Activated T-helper 1 cell treated with anti-CD3 and anti-CD28 coated beads, Interleukin-2, amount 50 U/mL, for 16 hours (primary cell): ENCODE results near the gene S100A11.

Experiments
- DNase-seq, 2 donors: peaks; one replicate each; pipeline ENCODE4 v3.0.0-alpha.2; 2020; ENCODE audit warnings: low read depth in 1 of 2, low spot score in 1 of 2

Gene S100A11

DNA sequence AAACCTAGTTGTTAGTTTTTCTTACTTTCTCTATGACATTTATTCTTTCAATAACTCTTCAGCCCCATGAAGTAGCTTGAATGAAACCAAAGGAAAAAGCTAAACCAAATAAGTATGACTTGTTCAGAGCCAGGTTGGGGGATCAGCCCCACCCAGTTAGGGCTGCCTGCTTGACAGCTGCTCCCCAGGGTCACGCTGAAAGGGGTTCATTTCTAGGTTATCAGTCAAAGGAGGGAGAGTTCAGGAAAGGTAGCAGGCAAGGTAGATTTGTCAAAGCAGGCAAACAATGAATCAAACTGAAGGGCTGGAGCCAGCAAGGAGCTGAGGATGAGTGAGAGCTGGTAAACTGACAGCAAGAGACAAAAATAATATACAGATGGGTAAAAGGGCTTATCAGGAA is 3.1 kb upstream of the S100A11 start:
- no peak for DNase-seq

DNA sequence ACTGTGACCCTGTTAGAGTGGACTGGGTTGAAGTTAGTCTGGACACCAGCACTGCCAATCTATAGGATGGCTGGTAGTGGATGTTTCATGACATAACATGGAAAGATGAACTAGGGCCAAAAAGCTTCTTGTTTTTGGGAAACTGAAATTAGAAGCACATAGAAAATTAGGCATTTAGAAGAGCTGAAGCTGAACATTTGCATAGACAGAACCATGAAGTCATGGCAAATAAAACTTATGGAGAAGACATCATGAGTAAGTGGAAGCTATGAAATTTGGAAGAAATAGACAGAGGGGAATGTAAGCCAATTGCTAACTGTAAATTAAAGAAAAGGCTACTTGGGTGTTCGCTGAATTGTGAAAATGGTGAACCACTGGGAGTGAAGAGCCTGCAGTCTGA is 2.7 kb upstream of the S100A11 start:
- no peak for DNase-seq

DNA sequence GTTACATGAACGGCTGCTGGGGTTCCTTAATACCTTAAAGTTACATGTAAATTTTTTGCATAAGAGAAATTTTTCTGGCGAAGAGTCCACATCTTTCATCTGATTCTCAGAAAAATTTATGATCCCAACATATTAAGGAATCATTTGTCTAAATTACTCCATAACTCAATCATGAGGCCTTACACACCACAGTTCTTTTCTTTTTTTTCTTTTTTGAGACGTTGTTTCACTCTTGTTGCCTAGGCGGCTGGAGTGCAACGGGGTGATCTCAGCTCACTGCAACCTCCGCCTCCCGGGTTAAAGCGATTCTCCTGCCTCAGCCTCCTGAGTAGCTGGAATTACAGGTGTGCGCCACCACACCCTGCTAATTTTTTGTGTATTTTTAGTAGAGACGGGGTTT is 2.1 kb upstream of the S100A11 start:
- DNase-seq = no peak

DNA sequence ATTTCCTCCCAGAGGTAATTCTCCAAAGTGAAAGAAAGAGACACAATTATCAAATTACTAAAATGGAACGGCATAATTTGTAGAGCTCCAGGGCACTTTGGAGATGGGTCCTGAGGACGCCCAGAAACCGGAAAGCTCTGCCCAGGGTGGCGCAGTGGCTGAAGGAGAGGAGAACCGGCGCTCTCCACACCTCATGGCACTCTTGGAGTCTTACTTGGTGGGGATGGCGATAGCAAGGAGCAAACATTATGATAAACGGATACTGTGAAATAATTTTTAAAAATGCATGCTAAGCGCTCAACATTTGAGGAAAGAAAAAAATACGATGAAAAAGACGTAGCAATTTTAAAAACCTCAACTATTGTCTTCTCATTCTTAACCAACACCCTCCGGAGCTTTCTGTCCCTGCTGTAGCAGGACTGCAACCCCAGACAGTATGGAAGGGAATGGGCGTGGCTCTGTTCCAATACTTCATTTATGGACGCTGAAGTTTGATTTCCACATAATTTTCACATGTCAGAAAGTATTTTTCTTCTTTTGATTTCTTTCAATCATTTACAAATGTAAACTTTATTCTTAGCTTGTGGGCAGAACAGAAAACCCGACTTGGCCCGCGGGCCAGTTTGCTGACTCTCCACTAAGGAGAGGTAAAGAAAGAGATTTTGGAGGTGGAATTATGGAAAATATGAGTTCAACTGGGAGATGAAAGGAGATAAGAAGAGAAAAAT is 1.1 kb downstream of the S100A11 start:
- DNase-seq = no peak

DNA sequence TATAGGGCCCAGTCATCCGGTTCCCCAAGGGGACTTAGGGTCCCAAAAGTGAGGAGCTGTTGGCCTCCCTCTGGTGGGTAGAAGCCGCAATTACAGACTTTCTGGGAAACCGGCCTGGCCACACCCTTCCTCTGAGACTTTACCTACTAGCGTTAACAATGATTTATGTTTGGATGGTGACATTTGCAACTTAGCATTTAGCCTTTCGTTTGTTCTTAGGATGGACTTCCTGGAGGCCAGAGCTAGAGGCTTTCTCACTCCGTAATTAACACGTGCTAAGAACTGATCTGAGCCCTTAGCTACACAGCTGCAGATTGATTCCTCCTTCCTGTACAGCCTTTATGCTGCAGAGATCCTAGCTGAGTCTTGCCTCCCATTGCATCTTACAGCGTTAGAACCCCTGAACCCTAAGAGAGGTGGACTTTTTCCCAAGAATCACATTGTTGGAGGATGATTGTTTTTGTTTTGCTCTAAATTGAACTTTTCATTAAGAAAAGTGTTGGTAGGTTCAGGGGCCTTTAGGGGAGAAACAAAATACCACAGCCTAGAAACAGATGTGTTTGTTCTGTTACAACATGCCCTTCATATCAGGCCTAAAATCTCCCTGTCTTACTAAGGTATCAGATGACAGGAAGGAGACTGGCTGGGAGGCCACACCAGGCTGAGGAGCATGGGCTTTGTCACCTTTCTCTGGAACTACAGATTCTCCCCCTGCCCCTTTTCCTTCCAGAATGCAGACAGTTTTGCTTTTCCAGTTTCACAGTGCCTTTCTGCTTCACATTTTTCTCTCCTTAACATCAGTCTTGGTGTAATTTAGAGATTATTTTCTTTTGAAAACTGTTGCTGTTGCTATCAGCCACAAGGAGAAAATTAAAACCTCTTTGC is 1.9 kb downstream of the S100A11 start:
- DNase-seq = peak in 1 of 2 donors; percentile 46

DNA sequence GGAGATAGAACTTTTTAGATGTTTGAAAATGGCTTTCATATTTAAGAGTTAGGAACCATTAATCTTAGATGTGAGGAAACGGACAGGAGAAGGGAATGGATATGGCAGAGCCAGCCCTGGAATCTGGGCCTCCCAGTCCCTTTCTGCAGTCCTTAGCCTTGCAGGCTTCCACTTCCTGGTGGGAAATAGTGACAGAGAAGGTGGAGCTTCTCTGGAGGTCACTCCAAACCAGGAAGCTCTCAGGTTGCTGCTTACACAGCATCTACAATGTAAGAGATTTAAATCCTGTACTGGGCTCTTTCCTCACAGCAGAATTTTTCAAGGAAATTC is 2.5 kb downstream of the S100A11 start:
- no peak for DNase-seq

DNA sequence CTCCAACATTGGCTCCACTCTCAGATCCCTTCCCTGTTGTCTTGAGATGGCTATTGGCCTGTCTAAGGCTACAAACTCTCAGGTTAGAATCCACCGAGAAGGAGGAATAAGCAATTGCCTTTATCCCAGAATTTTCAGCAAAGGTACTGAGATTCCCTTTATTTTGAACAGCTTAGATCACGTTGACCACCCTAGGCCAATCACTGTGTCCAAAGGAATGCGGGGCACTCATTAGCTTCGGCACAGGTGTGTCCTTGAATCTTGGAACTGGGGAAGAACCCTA is 6.9 kb downstream of the S100A11 start:
- no peak for DNase-seq

DNA sequence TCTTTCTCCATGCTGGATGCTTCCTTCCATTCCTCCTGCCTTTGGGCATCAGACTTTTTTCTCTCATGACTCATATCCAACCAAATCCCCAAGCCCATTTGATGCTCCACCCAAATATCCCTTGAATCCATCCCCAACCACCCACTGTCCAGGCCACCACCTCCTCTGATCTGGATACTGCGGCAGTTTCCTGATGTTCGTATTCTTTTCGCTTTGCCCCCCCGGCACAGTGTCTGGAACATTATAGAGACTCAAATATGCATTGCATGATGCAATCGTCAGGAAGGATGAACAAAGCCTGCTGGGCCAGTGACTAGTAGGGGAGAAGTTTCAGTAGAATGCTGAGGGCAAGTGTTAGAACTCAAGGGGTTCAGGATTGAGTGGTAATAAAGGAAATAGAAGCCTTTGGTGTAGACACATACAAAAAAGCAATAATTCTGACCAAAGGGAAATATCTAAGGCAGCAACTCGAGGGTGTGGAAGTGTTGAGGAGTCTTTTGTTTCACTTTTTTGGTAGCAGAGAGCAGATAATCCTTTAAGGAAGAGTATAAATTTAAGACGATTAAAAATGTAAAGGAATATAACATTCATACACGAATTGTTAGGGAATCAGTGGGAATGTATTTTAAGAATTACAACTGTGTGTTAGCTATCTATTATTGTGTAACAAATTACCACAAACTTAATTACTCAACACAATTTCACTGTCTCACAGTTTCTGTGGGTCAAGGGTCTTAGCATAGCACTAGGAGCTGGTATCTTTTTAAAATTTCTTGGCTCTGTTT is 7.5 kb downstream of the S100A11 start:
- no peak for DNase-seq

DNA sequence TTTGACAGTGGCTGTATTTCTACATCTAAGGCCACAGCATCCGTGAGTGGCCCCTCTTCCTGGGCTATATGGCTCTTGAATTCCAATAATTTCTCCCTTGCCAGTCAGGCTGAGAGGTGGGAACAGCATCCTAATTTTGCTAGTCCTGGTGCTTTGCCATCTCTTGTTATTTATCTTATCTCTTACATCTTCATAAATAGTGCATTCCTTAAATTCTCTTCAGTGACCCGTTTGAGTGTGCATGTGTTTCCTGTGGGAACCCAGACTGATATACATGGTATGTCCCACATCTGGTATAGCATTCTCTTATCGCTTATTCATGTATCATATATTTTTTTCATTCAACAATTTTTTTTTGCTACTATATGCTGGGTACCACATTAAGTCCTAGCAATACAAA is 9.9 kb downstream of the S100A11 start:
- no peak for DNase-seq

DNA sequence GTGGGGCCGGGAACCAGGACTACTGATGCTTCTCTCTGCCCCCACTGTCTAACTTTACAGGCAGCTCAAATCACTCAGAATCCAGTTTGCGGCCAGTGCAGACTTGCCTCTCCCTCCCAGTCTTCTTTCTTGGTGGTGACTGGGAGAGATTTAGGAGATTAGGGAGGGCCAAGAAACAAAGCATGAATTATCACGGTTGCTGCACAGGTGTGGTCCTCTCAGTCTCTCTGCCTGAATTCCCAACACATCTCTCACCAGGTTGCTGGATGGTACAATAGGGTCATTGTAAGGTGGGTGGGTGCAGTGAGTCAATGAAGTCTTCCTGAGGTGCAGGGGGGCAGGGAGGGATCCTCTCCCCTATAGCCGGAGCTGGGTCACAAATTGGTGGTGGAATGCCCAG is 12.6 kb downstream of the S100A11 start:
- no peak for DNase-seq

DNA sequence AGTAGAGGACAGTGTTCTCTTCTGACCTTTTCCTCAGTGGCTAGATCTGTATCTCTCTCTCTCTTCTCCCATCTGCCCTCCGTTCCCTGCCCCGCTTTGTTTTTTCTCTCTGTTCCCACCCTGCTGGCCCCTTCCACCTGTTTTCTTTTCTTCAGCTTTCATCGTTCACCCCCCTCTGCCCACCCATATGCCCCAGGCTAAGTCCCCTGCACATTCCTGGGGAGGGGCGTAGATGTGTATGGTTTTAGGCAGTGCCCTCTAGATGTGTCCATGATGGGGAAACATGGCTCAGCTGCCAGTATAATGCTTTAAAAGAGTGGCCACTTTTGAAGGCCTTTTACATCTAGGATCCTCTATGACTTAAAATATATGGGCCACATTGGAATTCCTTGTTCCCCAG is 13.6 kb downstream of the S100A11 start:
- no peak for DNase-seq

DNA sequence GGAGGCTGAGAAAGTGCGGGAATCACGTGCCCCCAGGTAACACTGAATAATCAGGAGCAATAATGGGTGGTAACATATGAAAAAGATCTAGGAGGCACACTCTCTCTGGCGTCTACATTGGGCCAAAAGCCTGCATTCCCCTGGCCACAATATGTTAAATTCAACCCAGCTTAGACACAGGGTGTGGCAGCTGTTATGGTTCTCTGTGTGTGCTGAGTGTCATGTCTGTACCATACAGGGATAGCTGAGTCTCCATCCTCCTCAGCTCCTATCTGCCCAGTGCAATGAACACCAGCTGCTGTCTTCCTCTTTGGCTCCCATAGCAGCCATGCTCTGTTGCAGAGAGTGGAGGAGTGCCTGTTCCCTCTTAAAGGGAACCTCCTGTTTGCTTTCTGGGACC is 14.3 kb downstream of the S100A11 start:
- no peak for DNase-seq

DNA sequence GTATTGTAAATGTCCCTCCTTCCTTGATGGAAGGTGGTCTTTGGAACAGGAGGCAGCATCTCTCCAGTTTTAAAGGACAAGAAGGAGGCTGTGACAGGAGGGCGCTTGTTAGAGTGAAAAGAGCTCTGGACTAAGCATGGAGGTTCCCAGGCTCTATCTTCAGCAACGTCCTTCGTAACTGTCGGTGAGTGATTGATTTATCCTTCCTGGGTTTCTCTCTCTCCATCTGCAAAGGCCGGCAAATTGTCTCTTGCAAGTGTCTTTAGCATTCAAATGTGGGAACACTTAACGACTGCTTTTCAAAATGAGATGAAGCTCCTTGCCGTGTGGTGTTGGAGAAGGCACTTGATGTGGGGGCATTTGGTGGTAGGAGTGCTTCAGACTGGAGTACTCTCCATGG is 15.2 kb downstream of the S100A11 start:
- no peak for DNase-seq

DNA sequence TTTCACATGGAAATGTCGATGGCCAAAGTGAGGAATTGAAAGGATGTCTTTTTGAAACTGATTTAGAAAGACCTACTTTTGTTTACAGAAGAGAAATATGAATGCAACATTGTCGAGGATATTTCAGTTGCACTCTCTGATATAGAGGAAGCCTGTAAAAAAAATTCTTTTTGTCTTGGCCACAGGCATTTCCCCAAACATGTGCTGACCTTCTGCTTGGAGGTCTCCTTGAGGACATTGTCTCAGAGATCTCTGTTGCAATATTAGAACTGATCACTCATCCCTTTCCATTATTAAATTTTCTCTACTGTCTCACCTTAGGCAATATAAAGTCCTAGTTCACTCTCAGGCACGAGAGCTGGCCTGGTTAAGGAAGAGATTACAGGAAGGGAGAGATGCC is 16.0 kb downstream of the S100A11 start:
- no peak for DNase-seq

DNA sequence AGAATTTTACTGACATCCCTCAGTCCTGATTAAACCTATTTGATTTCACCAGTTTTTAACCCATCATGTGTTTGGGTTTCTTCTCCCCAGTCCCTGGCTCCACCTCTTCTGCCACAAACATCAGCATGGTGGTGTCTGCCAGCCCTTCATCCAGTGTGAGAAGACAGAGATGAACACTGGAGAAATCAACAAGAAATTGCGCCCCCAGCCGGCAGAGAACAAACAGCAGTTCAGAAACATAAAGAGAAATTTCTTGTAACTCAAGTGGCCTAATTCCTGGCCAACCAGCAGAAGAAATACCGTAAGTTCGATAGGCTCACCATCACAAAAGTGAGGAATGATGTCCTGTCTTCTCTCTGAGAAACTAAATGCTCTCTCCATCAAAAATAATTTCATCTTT is 18.3 kb downstream of the S100A11 start:
- no peak for DNase-seq

DNA sequence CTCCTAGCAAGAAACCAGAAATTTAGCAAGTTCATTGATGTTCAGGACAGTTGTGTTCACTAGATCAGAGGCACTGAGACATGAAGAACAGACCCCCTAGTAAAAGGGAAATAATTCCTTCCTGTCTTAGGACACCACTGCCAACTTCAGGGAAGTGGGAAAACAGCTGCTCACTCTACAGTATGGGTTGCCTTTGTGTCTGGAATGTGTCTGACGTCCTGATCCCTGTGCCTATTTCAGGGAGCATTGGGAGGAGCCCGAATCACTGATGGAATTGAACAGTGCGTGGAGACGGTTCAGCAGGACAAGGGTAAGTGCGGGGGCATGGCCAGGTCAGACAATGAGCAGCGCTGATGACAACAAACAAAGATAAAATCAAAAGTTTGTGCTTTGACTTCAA is 21.0 kb downstream of the S100A11 start:
- no peak for DNase-seq

DNA sequence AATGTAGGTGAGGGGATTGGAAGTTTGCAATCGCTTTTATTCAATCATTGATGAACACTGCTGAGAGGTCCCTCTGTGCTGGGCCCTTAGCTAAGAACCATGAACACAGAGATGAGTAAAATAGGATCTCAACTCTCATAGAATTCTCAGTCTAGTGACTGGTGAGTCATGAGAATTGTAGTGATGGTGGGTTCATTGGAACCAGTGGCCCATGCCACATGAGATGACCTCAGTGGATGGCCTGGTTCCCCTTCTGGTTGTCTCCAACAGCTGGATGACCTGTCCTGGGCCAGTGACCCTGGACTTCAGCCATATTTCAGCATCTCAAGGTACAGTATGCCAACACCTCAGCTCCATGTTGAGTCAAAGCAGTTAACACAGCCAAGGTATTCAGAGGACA is 21.9 kb downstream of the S100A11 start:
- no peak for DNase-seq

DNA sequence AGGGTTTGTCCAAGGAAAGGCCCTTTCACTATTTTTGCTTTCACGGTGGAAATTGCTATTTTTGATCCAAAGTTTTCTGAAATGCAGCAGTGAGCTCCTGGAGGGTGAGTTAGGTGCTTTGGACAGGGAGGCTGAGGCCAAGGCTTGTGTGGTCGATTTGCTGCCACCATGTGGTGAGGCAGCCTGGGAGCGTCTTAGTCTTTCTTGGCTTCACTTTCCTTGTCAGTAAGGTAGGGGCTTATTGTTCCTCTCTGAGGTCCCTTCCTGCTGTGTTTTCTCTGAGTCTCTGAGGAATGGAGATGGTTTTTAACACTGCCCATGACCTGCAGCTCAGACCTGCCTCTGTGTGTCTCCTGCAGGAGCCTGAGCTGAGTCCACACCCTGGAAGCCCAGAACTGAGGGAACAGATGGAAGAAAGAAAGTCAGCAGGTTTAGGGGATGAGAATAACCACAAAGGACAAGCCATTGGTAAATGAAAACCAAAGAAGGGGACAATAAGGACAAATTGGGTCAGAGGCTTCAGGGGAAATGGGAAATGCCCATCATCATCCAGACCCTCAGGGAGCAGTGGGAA is 23.1 kb downstream of the S100A11 start:
- DNase-seq = no peak

DNA sequence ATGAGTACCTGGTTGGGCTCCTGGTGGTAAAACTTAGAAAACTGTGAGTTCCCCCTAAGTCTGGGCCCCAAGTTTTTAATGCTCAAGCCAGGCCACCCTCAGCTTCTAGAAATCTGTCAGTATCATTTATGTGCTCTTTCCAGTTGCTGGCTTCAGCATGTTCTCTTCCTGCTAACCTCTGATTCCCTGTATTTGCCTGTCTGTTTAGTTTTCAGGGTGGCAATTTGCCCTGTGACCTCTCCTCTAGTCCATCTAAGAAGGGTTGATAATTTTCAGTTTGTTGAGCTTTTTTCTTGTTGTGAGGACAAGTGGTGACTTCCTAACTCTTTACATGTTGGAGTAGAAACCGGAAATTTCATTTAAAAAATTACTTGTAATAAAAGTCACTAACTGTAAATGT is 27.1 kb downstream of the S100A11 start:
- DNase-seq = no peak

DNA sequence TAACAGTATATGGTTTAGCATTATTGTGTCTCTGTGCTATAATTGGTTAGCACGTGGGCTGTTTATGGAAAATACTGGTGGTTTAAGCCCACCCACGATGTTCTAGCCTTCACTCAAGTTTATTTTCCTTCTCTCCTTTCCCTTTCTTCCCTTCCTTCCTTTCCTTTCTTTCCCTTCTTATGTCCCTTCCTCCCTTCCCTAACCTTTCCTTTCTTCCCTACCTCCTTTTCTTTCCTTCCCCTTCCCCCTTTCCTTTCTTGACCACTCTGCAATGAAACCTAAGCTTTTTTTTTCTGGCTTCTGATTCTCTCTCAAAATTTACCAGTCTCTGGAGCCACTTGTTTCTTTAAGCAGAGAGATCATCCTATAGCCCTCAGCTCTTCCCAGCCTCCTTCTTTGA is 29.8 kb downstream of the S100A11 start:
- no peak for DNase-seq

DNA sequence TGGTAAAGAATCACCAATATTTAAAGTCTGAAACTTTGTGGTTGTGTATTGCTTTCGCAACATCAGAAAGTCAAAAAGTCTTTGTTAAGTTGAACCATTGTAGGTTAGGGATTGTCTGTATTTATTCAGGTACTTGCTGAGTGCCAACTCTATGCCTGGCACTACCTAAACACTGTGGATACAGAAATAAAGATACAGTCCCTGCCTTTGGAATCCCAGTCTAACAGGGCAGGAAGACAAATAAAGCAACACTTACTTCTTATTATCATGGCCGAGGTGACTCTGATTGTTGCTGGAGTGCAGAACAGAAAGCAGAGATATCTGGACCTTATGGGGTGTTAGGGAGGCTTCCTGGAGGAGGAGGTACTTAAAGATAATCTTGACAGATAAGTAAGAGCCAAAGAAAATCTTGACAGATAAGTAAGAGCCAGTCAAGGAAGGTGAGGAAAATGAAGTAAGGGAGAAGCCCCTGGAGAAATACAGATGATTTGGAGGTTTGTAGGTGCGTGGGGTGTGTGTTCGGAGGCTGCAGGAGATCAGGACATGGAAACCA is 31.4 kb downstream of the S100A11 start:
- DNase-seq = no peak
